Vagina (tissue), 2 donors: ENCODE measurements around the gene AP3S1.

Source experiments
- CTCF ChIP-seq, 3 experiments: fragments of 450-650 bp in 2 of 3; fragments of 200-600 bp in 1 of 3; sonication (generic) in 1 of 3; IDR thresholded peaks; one replicate each; pipeline ENCODE4 v1.5.1; 2017 to 2019; ENCODE audit warnings: antibody characterized with exemption in 3 of 3, mild to moderate bottlenecking in 2 of 3, moderate library complexity in 2 of 3
- POLR2AphosphoS5 ChIP-seq, 2 donors: sonication (generic); formaldehyde crosslinking; IDR thresholded peaks; one replicate each; pipeline ENCODE4 v1.9.0; 2017; ENCODE audit warnings: antibody characterized with exemption in 2 of 2, mild to moderate bottlenecking in 2 of 2, low read depth in 1 of 2; ENCODE audit not compliant: insufficient read depth in 1 of 2

DNA sequence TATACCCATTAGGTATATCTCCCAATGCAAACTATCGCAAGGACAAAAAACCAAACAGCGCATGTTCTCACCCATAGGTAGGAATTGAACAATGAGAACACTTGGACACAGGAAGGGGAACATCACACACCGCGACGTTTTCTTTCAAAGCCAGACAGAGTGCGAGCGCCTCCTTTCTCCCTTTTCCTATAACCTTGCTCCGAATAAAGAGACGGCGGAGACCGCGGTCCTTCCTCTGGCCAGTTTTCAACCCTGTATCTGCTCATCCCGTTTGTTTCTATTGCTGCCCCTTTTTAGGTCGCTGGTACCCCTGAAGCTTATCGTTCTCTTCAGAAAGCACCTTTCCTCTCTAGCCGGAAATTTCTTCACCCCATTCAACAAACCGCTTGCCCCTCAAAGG lies 121.8 kb downstream of the AP3S1 start:
- TF ChIP-seq POLR2AphosphoS5 (IDR thresholded peaks at IDR 0.05; ENCODE audit: insufficient read depth in 1 of 2, low read depth in 1 of 2) (no peak), CTCF (IDR thresholded peaks at IDR 0.05) (no peak)
